Uterus (tissue), 4 donors: ENCODE results near the gene CAPN11. TPM values are rescaled to one million over a fixed set of nuclear protein-coding genes. Genes with fewer than 3 reads are reported as not detected.
"Not testable (repeated sequence)": the region's sequence is repeated elsewhere in the genome, so short reads cannot be mapped to it uniquely, and the experiment has no call there.

Experiments used
- DNase-seq, 2 donors: peaks; one replicate each; pipeline ENCODE4 v3.0.0-alpha.2; 2019 to 2020
- H3K27ac ChIP-seq, 2 donors: fragments of 200-600 bp; sonication (generic); 1 replicate in 1 of 2; 2 replicates in 1 of 2; pipeline ENCODE4 v1.5.1; 2016 to 2018
- H3K27me3 ChIP-seq, 2 donors: fragments of 200-600 bp; sonication (generic); one replicate each; pipeline ENCODE4 v1.5.1; 2018 to 2019; ENCODE audit warnings: control low read depth in 1 of 2
- H3K36me3 ChIP-seq, 2 donors: fragments of 200-600 bp; sonication (generic); one replicate each; pipeline ENCODE4 v1.5.1; 2019; ENCODE audit warnings: control low read depth in 1 of 2
- H3K4me1 ChIP-seq, 2 donors: fragments of 200-600 bp; sonication (generic); one replicate each; pipeline ENCODE4 v1.5.1; 2018 to 2019; ENCODE audit warnings: control low read depth in 1 of 2
- H3K4me3 ChIP-seq, 2 donors: fragments of 200-600 bp; sonication (generic); 1 replicate in 1 of 2; 2 replicates in 1 of 2; pipeline ENCODE4 v1.5.1; 2018 to 2019; ENCODE audit warnings: mild to moderate bottlenecking in 1 of 2
- H3K9me3 ChIP-seq, 2 donors: fragments of 200-600 bp; sonication (generic); one replicate each; pipeline ENCODE4 v1.5.1; 2019; ENCODE audit warnings: control low read depth in 1 of 2
- POLR2A ChIP-seq, 2 donors: fragments of 450-650 bp; IDR thresholded peaks; one replicate each; pipeline ENCODE4 v1.6.1; 2016; ENCODE audit warnings: antibody characterized with exemption in 2 of 2, mild to moderate bottlenecking in 1 of 2, moderate library complexity in 1 of 2
- intact Hi-C: fragments of 100-400 bp; cut with DNase I; formaldehyde crosslinking; loops from one replicate; pipeline ENCODE4 v1.15.1; 2023; ENCODE audit warnings: low total_unique reads
- total RNA-seq, 4 donors: library from RNA; depleted of rRNA in 3 of 4; stranded (reverse); fragments of >200 nt in 3 of 4; gene quantifications; one replicate each; pipeline versions ENCODE4 v1.1.0 to v1.2.4, GENCODE V29; 2014 to 2023
- TF ChIP-seq, protein P1 (sequence below), 4 experiments: fragments of 200-600 bp in 2 of 4; fragments of 450-650 bp in 2 of 4; sonication (generic) in 2 of 4; IDR thresholded peaks; one replicate each; pipeline ENCODE4 v1.5.1; 2016 to 2019; ENCODE audit warnings: antibody characterized with exemption in 4 of 4, mild to moderate bottlenecking in 2 of 4, moderate library complexity in 1 of 4
- donor health status: DM: yes; HTN: yes; CAD: no.

CAPN11 gene
- total RNA-seq, 4 donors from 2014 or later = 1.5 TPM; not detected in 3

DNA sequence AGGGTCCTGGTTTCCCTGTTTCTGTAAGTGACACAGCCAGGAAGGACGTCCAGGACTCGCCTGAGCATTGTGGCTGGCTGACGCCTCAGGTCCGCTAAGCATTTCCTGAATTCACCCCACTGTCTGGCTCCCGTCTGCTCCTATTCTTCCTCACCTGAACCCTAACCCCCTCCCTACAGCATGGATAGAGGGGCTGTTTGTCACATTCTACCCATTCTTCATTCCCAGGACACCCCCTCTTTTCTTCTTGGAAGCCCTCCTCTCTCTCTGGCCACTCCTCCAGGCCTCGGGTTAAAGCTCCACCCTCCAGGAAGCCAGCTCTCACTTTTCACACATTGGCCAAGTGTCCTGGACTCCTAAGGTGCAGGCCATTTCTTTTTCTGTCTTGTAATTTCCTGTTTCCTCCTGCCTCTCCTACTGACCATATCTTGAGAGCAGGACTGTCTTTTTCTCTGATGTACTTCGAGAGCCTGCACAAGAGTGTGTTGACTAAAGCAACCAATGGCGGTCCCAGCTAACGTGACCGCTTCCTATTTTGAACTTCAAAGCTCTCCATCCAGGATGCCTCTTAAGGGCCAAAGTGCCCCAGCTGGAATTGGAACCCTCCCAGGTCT is 33.9 kb downstream of the CAPN11 start:
- Histone ChIP-seq H3K36me3 (no peaks in the 10 kb centered on the region), H3K27ac (peak overlapping the region; percentile 22 to 45), H3K9me3 (no peaks in the 10 kb centered on the region), H3K27me3 (no peaks in the 10 kb centered on the region), H3K4me3 (no peak overlapping the region), H3K4me1 (no peaks in the 10 kb centered on the region)
- no peak for DNase-seq
- no peak for TF ChIP-seq POLR2A (IDR thresholded peaks at IDR 0.05)
- TF ChIP-seq, protein P1, sequence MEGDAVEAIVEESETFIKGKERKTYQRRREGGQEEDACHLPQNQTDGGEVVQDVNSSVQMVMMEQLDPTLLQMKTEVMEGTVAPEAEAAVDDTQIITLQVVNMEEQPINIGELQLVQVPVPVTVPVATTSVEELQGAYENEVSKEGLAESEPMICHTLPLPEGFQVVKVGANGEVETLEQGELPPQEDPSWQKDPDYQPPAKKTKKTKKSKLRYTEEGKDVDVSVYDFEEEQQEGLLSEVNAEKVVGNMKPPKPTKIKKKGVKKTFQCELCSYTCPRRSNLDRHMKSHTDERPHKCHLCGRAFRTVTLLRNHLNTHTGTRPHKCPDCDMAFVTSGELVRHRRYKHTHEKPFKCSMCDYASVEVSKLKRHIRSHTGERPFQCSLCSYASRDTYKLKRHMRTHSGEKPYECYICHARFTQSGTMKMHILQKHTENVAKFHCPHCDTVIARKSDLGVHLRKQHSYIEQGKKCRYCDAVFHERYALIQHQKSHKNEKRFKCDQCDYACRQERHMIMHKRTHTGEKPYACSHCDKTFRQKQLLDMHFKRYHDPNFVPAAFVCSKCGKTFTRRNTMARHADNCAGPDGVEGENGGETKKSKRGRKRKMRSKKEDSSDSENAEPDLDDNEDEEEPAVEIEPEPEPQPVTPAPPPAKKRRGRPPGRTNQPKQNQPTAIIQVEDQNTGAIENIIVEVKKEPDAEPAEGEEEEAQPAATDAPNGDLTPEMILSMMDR (IDR thresholded peaks at IDR 0.05) = no peak
- intact Hi-C loops = no loop called here

GRCh38 chr6:44193307-44193910 is 34.8 kb downstream of the CAPN11 start:
- no peak for DNase-seq
- TF ChIP-seq, protein P1 (IDR thresholded peaks at IDR 0.05) = no peak
- no peak for TF ChIP-seq POLR2A (IDR thresholded peaks at IDR 0.05)

DNA sequence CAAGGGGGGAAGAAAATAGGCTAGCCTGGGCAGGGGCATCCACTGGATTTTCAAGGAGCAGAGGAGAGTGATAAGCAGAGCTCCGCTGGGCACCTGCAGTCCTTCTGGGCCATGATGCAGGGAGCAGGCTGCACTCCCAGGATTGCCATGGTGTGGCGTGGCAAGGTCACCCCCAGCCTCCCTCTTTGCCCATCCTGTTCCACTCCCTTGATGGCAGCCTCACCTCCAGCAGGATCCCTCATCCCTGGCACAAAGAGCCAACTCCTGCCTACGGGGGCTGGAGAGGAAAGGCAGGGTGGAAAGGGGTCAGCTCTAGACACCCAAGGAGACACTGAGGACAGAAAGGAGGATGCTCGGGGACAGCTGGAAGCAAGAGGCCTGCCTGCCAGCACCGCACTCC is 35.7 kb downstream of the CAPN11 start:
- no peak overlapping the region for H3K27ac ChIP-seq
- H3K4me1 ChIP-seq = no peaks in the 10 kb centered on the region
- H3K36me3 ChIP-seq = no peaks in the 10 kb centered on the region
- no peak for DNase-seq
- no peaks in the 10 kb centered on the region for H3K27me3 ChIP-seq
- TF ChIP-seq, protein P1 (IDR thresholded peaks at IDR 0.05) = no peak
- no peak for TF ChIP-seq POLR2A (IDR thresholded peaks at IDR 0.05)
- intact Hi-C loops = no loop called here
- H3K4me3 ChIP-seq = no peak overlapping the region
- H3K9me3 ChIP-seq = no peaks in the 10 kb centered on the region

More at GRCh38 chr6:44193307-44193910, 34.8 kb downstream of the CAPN11 start:
- Histone ChIP-seq H3K27ac (no peak overlapping the region), H3K4me1 (no peaks in the 10 kb centered on the region), H3K9me3 (no peaks in the 10 kb centered on the region), H3K27me3 (no peaks in the 10 kb centered on the region), H3K36me3 (no peaks in the 10 kb centered on the region), H3K4me3 (no peak overlapping the region)
- intact Hi-C loops = no loop called here

DNA sequence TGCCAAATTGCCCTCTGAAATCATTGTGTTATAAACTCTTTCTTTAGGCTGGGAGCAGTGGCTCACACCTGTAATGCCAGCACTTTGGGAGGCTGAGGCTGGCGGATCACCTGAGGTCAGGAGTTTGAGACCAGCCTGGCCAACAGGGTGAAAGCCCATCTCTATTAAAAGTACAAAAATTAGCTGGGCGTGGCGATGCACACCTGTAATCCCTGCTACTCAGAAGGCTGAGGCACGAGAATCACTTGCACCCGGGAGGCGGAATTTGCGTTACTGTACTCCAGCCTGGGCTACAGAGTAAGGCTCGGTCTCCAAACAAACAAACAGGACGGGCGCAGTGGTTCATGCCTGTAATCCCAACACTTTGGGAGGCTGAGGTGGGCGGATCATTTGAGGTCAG is 37.7 kb downstream of the CAPN11 start:
- H3K9me3 ChIP-seq, H3K36me3 ChIP-seq, H3K4me3 ChIP-seq, H3K27ac ChIP-seq, H3K27me3 ChIP-seq, intact Hi-C loops, DNase-seq, H3K4me1 ChIP-seq: not testable (repeated sequence)

DNA sequence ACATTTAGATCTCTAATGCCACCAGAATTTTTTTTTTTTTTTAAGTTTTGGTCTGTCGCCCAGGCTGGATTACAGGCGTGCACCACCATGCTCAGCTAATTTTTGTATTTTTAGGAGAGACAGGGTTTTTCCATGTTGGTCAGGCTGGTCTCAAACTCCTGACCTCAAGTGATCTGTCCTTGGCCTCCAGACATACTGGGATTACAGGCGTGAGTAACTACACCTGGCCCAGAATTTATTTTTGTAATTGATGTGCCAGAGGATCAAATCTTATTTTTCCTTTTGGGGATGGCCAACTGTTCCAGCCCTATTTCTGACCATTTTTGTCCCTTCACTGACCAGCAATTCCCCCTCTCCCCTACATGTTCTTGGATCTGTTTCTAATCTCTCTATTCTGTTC is 40.1 kb downstream of the CAPN11 start:
- Histone ChIP-seq H3K4me1 (no peaks in the 10 kb centered on the region), H3K4me3 (no peak overlapping the region), H3K27me3 (no peaks in the 10 kb centered on the region), H3K9me3 (no peaks in the 10 kb centered on the region), H3K27ac (no peak overlapping the region), H3K36me3 (no peaks in the 10 kb centered on the region)
- intact Hi-C loops = no loop called here
- TF ChIP-seq POLR2A (IDR thresholded peaks at IDR 0.05) = no peak
- DNase-seq = no peak

DNA sequence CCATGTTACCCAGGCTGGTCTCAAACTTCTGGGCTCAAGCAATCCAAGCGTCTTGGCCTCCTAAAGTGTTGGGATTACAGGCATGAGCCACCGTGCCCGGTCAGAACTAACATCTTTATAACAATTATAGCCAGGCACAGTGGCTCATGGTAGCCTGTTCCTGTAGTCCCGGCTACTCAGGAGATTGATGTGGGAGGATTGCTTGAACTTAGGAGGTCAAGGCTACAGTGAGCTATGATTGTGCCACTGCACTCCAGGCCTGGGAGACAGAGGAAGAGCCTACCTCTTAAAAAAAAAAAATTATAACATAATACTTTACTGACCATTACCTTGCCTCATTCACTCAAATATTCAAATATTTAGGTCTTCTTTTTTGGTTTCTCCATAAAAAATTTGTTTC is 41.3 kb downstream of the CAPN11 start:
- Histone ChIP-seq H3K4me1 (no peaks in the 10 kb centered on the region), H3K9me3 (no peaks in the 10 kb centered on the region), H3K4me3 (no peak overlapping the region), H3K36me3 (no peaks in the 10 kb centered on the region), H3K27me3 (no peaks in the 10 kb centered on the region), H3K27ac (no peak overlapping the region)
- DNase-seq = no peak
- TF ChIP-seq, protein P1 (IDR thresholded peaks at IDR 0.05) = no peak
- no peak for TF ChIP-seq POLR2A (IDR thresholded peaks at IDR 0.05)
- intact Hi-C loops = no loop called here
